Loucy (cell line): ENCODE measurements around the gene EGFL7.

Experiments used
- H2AFZ ChIP-seq: fragments of 200-600 bp; sonication (generic); 2 replicates; pipeline ENCODE4 v1.6.0; 2016; ENCODE audit warnings: antibody characterized with exemption, mild to moderate bottlenecking, low read length, moderate library complexity
- H3F3A ChIP-seq: fragments of 200-600 bp; 2 replicates; pipeline ENCODE4 v1.6.0; 2016; ENCODE audit warnings: antibody characterized with exemption, low read depth, mild to moderate bottlenecking
- H3K27me3 ChIP-seq: fragments of 200-600 bp; sonication (generic); 2 replicates; pipeline ENCODE4 v1.6.1; 2014; ENCODE audit warnings: low read length, mild to moderate bottlenecking; ENCODE audit not compliant: insufficient read depth, poor library complexity, severe bottlenecking
- H3K36me3 ChIP-seq: fragments of 200-600 bp; sonication (generic); 2 replicates; pipeline ENCODE4 v1.6.1; 2016; ENCODE audit warnings: low read length; ENCODE audit not compliant: insufficient read depth
- H3K4me1 ChIP-seq: fragments of 200-600 bp; sonication (generic); 2 replicates; pipeline ENCODE4 v1.5.1; 2014; ENCODE audit warnings: low read length, mild to moderate bottlenecking; ENCODE audit not compliant: insufficient read depth, poor library complexity, severe bottlenecking
- H3K4me2 ChIP-seq: fragments of 200-600 bp; sonication (generic); 2 replicates; pipeline ENCODE4 v1.6.0; 2014; ENCODE audit warnings: antibody characterized with exemption, low read length, low read depth, mild to moderate bottlenecking; ENCODE audit not compliant: poor library complexity, severe bottlenecking
- H3K4me3 ChIP-seq: fragments of 200-600 bp; sonication (generic); 2 replicates; pipeline ENCODE4 v1.5.1; 2014; ENCODE audit warnings: low read length, mild to moderate bottlenecking, mixed read lengths; ENCODE audit not compliant: poor library complexity, severe bottlenecking
- H3K79me2 ChIP-seq: fragments of 200-600 bp; sonication (generic); 2 replicates; pipeline ENCODE4 v1.6.1; 2014; ENCODE audit warnings: low read length; ENCODE audit not compliant: insufficient read depth
- H3K9ac ChIP-seq: fragments of 200-600 bp; sonication (generic); 2 replicates; pipeline ENCODE4 v1.6.0; 2014; ENCODE audit warnings: mild to moderate bottlenecking, low read depth, low read length, moderate library complexity; ENCODE audit not compliant: poor library complexity, severe bottlenecking
- H3K9me2 ChIP-seq: fragments of 200-600 bp; sonication (generic); replicated peaks from 2 replicates; pipeline ENCODE4 v1.6.1; 2016; ENCODE audit warnings: low read depth, low read length, mixed read lengths
- H3K9me3 ChIP-seq: fragments of 200-600 bp; sonication (generic); 2 replicates; pipeline ENCODE4 v1.6.1; 2014; ENCODE audit warnings: mild to moderate bottlenecking, antibody characterized with exemption, low read length, low read depth; ENCODE audit not compliant: insufficient read depth
- H4K20me1 ChIP-seq: fragments of 200-600 bp; sonication (generic); 2 replicates; pipeline ENCODE4 v1.6.0; 2014; ENCODE audit warnings: antibody characterized with exemption, low read length, mild to moderate bottlenecking; ENCODE audit not compliant: insufficient read depth, poor library complexity, severe bottlenecking
- EZH2phosphoT487 ChIP-seq: fragments of 200-600 bp; IDR thresholded peaks from 2 replicates; pipeline ENCODE4 v1.6.1; 2018; ENCODE audit warnings: antibody characterized with exemption, mild to moderate bottlenecking, moderate library complexity, borderline replicate concordance
- TF ChIP-seq, protein P1 (sequence below): fragments of 200-600 bp; sonication (generic); conservative IDR thresholded peaks from 2 replicates; pipeline ENCODE4 v1.5.1; 2014; ENCODE audit warnings: mild to moderate bottlenecking, antibody characterized with exemption, low read length

Gene EGFL7

DNA sequence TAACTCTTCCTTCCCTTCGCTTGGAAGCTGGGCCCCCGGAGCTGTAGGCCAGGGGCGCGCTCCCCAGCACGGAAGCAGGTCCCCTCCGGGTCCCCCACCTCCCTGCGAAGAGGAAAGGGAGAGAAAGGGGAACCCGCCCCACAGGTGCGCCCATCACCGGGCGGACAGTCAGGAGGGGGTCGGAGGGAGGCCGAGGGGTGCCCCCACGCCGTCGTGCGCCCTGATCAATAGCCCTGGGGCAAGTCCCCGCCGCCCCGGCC lies 23.7 kb downstream of the EGFL7 start:
- H3K36me3 ChIP-seq = no peaks in the 10 kb centered on the region
- peak overlapping the region; percentile 79 for H2AFZ ChIP-seq
- H3K9me2 ChIP-seq = no peaks in the 10 kb centered on the region
- H3F3A ChIP-seq = no peaks in the 10 kb centered on the region
- peak overlapping the region; percentile 96 for H3K9ac ChIP-seq
- peak overlapping the region; percentile 98 for H3K4me3 ChIP-seq
- peaks cover 43% of the 10 kb centered on the region for H3K79me2 ChIP-seq
- no peaks in the 10 kb centered on the region for H3K27me3 ChIP-seq
- no peaks in the 10 kb centered on the region for H3K9me3 ChIP-seq
- peak overlapping the region; percentile 92 for H3K4me2 ChIP-seq
- peaks cover 26% of the 10 kb centered on the region for H4K20me1 ChIP-seq
- TF ChIP-seq EZH2phosphoT487 = no peak
- TF ChIP-seq, protein P1, sequence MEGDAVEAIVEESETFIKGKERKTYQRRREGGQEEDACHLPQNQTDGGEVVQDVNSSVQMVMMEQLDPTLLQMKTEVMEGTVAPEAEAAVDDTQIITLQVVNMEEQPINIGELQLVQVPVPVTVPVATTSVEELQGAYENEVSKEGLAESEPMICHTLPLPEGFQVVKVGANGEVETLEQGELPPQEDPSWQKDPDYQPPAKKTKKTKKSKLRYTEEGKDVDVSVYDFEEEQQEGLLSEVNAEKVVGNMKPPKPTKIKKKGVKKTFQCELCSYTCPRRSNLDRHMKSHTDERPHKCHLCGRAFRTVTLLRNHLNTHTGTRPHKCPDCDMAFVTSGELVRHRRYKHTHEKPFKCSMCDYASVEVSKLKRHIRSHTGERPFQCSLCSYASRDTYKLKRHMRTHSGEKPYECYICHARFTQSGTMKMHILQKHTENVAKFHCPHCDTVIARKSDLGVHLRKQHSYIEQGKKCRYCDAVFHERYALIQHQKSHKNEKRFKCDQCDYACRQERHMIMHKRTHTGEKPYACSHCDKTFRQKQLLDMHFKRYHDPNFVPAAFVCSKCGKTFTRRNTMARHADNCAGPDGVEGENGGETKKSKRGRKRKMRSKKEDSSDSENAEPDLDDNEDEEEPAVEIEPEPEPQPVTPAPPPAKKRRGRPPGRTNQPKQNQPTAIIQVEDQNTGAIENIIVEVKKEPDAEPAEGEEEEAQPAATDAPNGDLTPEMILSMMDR = no peak
- peaks cover 25% of the 10 kb centered on the region for H3K4me1 ChIP-seq

DNA sequence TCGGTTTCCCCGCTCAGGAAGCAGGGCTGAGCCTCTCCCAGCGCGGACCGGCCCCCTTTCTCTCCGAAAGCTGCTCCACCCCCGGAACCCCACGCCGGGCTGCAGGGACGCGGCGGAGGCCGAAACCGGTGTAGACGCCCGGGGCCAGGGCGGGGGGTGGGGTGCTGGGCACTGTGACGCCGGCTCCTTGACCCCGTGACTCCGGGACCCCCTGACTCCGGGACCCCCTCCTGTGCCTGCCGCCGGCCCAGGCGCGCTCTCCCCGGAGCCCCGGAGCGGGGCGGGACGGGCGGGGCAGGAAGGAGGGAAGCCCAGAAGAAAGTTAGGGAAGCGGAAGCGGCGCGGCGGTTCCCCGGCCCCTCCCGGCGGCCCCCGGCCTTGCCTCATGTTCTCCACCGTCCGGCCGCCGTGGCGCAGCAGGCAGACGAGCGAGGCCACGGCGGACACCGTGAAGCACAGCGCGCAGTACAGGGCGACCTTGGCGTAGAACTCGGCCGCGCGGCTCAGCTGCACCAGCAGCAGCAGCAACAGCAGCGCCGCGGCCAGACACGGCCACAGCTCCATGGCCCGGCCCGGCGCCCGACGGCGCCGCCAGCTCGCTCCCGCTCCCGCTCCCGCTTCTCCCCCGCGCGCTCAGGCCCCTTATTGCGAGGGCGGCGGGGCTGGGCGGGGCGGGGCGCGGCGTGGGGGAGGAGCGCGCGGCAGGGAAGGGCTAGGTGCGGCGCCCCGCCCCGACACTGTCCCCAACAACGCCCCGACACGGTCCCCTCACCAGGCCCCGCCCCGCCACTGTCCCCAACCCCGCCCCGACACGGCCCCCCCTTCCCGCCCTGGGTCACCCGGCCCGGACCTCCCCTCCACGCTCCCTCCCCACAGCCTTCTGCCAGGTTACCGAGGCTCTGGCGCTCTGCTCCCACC lies 24.3 kb downstream of the EGFL7 start, which contains the start of gene AGPAT2:
TSS of gene AGPAT2 (minus strand) at position 664 of the 918 bp plus-strand sequence. CDS start at position 564, 100 bp downstream.
- peak within 1 kb of the TSS; percentile 92 for H3K4me2 ChIP-seq
- peak within 1 kb of the TSS; percentile 79 for H2AFZ ChIP-seq
- H3K9me3 ChIP-seq = no peaks in the 10 kb centered on the region
- no peaks in the 10 kb centered on the region for H3K9me2 ChIP-seq
- H3K4me1 ChIP-seq = peaks cover 25% of the 10 kb centered on the region
- TF ChIP-seq EZH2phosphoT487 = no peak
- TF ChIP-seq, protein P1 = no peak
- peaks cover 43% of the 10 kb centered on the region for H3K79me2 ChIP-seq
- no peaks in the 10 kb centered on the region for H3F3A ChIP-seq
- no peaks in the 10 kb centered on the region for H3K36me3 ChIP-seq
- peak within 1 kb of the TSS; percentile 98 for H3K4me3 ChIP-seq
- peak within 1 kb of the TSS; percentile 96 for H3K9ac ChIP-seq
- no peaks in the 10 kb centered on the region for H3K27me3 ChIP-seq
- peaks cover 26% of the 10 kb centered on the region for H4K20me1 ChIP-seq

DNA sequence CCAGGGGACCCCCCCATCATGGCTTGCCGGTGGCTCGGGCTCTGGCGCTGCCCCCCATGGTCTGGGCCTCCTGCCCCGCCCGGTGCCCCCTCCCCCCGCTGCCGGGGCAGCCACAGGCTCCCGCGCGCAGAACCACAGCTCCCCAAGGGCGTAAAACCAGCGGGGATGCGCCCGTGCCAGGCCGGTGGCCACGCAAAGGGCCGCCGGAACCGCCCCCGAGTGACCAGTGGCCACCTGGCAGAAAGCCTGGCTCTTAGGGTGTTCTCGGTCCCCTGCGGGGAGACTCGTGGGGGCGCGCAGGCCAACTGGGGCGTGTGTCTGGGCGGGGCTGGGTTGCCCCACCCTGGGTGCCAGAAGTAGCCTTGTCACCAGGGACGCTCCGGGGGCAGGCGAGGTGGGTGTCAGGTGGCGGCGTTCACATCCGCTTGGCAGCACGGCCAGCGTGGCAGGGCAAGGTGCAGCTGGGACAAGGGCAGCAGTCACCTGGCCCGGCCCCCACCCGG lies 25.1 kb downstream of the EGFL7 start:
- peak overlapping the region; percentile 73; the same call in 1 of the 2 replicates for H2AFZ ChIP-seq
- H3K9me3 ChIP-seq = no peaks in the 10 kb centered on the region
- TF ChIP-seq, protein P1 = no peak
- TF ChIP-seq EZH2phosphoT487 = no peak
- no peak overlapping the region for H3K9ac ChIP-seq
- peaks cover 25% of the 10 kb centered on the region for H3K4me1 ChIP-seq
- H3K4me3 ChIP-seq = peak overlapping the region; percentile 55
- no peaks in the 10 kb centered on the region for H3K27me3 ChIP-seq
- peaks cover 37% of the 10 kb centered on the region for H3K79me2 ChIP-seq
- H3K4me2 ChIP-seq = peak overlapping the region; percentile 92
- no peaks in the 10 kb centered on the region for H3K9me2 ChIP-seq
- H3K36me3 ChIP-seq = no peaks in the 10 kb centered on the region
- H4K20me1 ChIP-seq = peaks cover 26% of the 10 kb centered on the region
- no peaks in the 10 kb centered on the region for H3F3A ChIP-seq
